Psoas muscle (tissue), 8 donors: ENCODE measurements around the gene RNF13. TPM values are rescaled to one million over a fixed set of nuclear protein-coding genes. Genes with fewer than 3 reads are reported as not detected.

Experiments used
- ATAC-seq, 4 donors: fragments of 200-7000 bp; cut with Tn5 transposase; one replicate each; pipeline ENCODE4 v1.9.1; 2020; ENCODE audit warnings: moderate library complexity in 3 of 4, mild to moderate bottlenecking in 2 of 4
- DNase-seq, 2 donors: peaks; one replicate each; pipeline ENCODE4 v3.0.0-alpha.2; 2020
- H3K27ac ChIP-seq: fragments of 200-600 bp; one replicate; pipeline ENCODE4 v1.8.0; 2022
- H3K27me3 ChIP-seq, 3 donors: fragments of 200-600 bp in 1 of 3; one replicate each; pipeline versions ENCODE4 v1.6.1 to v1.8.0; 2013 to 2022; ENCODE audit warnings: low read length in 2 of 3, mild to moderate bottlenecking in 2 of 3, moderate library complexity in 1 of 3; ENCODE audit not compliant: insufficient read depth in 3 of 3
- H3K36me3 ChIP-seq, 2 donors: fragments of 200-600 bp in 1 of 2; one replicate each; pipeline versions ENCODE4 v1.6.1 to v1.8.0; 2013 to 2022; ENCODE audit warnings: low read depth in 1 of 2, mild to moderate bottlenecking in 1 of 2, moderate library complexity in 1 of 2; ENCODE audit not compliant: insufficient read depth in 1 of 2
- H3K4me1 ChIP-seq: fragments of 200-600 bp; one replicate; pipeline ENCODE4 v1.8.0; 2022
- H3K4me3 ChIP-seq: fragments of 200-600 bp; one replicate; pipeline ENCODE4 v1.8.0; 2022; ENCODE audit warnings: mild to moderate bottlenecking
- H3K9me3 ChIP-seq: fragments of 200-600 bp; one replicate; pipeline ENCODE4 v1.8.0; 2022
- CTCF ChIP-seq: fragments of 200-600 bp; IDR thresholded peaks from one replicate; pipeline ENCODE4 v1.8.0; 2022; ENCODE audit warnings: antibody characterized with exemption
- whole genome bisulfite sequencing, 3 donors: extraction: QIAGEN DNeasy Blood & Tissue Kit; methylation state at CpG; one replicate each; pipeline versions ENCODE4 v1.1.6 to v1.1.7; 2013; 5-methylcytosine and 5-hydroxymethylcytosine counted together
- intact Hi-C, 2 donors: fragments of 100-400 bp; cut with DNase I; formaldehyde crosslinking; loops; one replicate each; pipeline versions ENCODE4 v1.11.0 to v1.14.2; 2022
- polyA plus RNA-seq, 3 donors: library from polyadenylated mRNA; stranded (reverse); fragments of 200-250 nt; gene quantifications; one replicate each; pipeline ENCODE4 v1.2.3, GENCODE V29; 2013
- total RNA-seq, 4 donors: library from RNA; stranded (reverse); fragmentation: NEBNext Ultra II Directional in 2 of 4; extraction: Animal tissue kit (Norgen Biotek cat#: 25700) in 2 of 4; gene quantifications; one replicate each; pipeline versions ENCODE4 v1.2.1 to v1.2.4, GENCODE V29; 2021 to 2023
- donor health status: healthy with polysubstance abuse.
- donor health status: DM: no; HTN: no; CAD: no; lungs with moderate emphysema.
- donor health status: Bipolar disorder and iron deficiency.
- donor health status: healthy.
- donor health status: DM: yes; HTN: yes; CAD: no.
- donor health status: DM: no; HTN: no; CAD: no.
- donor health status: DM: no; HTN: no; CAD: no.
- donor health status: DM: yes; HTN: yes; CAD: no.

The RNF13 gene
- total and polyA plus RNA-seq, 7 donors: 21.7 to 51.0 (median 41.6) TPM

GRCh38 chr3:149767720-149768119 lies 45.3 kb upstream of the RNF13 start:
- no peak overlapping the region for H3K4me3 ChIP-seq
- no peaks in the 10 kb centered on the region for H3K9me3 ChIP-seq
- no peak overlapping the region for H3K27ac ChIP-seq
- 79 to 89% (median 79%) methylated on average over 6 of the region's 6 CpGs for WGBS, 3 donors
- H3K4me1 ChIP-seq: no peaks in the 10 kb centered on the region
- no peaks in the 10 kb centered on the region for H3K36me3 ChIP-seq
- no peak for ATAC-seq
- peaks cover 0 to 6% (median 3%) of the 10 kb centered on the region in 3 donors for H3K27me3 ChIP-seq
- TF ChIP-seq CTCF: no peak
- intact Hi-C loops: loop anchor here in 1 of 2 donors (5.0 kb wide), 1 partner anchor 40 kb away; no protein-coding TSS in a partner anchor
- no peak for DNase-seq

GRCh38 chr3:149768704-149769103 lies 44.3 kb upstream of the RNF13 start:
- TF ChIP-seq CTCF: no peak
- Histone ChIP-seq H3K27ac (no peak overlapping the region), H3K4me1 (no peaks in the 10 kb centered on the region), H3K4me3 (no peak overlapping the region), H3K27me3 (peaks cover 0 to 3% (median 0%) of the 10 kb centered on the region in 3 donors), H3K9me3 (no peaks in the 10 kb centered on the region), H3K36me3 (no peaks in the 10 kb centered on the region)
- 88 to 95% (median 93%) methylated on average over 6 of the region's 6 CpGs for WGBS, 3 donors
- DNase-seq (no peak), ATAC-seq (no peak)
- intact Hi-C loops: loop anchor here in 1 of 2 donors (5.0 kb wide), 1 partner anchor 39 kb away; no protein-coding TSS in a partner anchor

- DNase-seq: no peak
- no peak for TF ChIP-seq CTCF
- Histone ChIP-seq H3K4me3 (no peak overlapping the region), H3K4me1 (no peaks in the 10 kb centered on the region), H3K27ac (no peak overlapping the region), H3K36me3 (no peaks in the 10 kb centered on the region), H3K27me3 (peaks cover 0 to 3% (median 0%) of the 10 kb centered on the region in 3 donors), H3K9me3 (no peaks in the 10 kb centered on the region)
- no peak for ATAC-seq
- 85 to 89% (median 86%) methylated on average over 2 of the region's 2 CpGs for WGBS, 3 donors
- intact Hi-C loops: loop anchor here in 1 of 2 donors (5.0 kb wide), 2 partner anchors 243 to 273 kb away; no protein-coding TSS in a partner anchor
Measured at GRCh38 chr3:149770246-149770645, 42.8 kb upstream of the RNF13 start.

- Histone ChIP-seq H3K9me3 (no peaks in the 10 kb centered on the region), H3K36me3 (no peaks in the 10 kb centered on the region), H3K27me3 (peaks cover 0 to 3% (median 0%) of the 10 kb centered on the region in 3 donors), H3K4me1 (no peaks in the 10 kb centered on the region), H3K27ac (no peak overlapping the region), H3K4me3 (no peak overlapping the region)
- DNase-seq (no peak), ATAC-seq (peak in 3 of 4 donors; percentile 52 to 73 (median 57))
- 47 to 51% (median 50%) methylated on average over 8 of the region's 8 CpGs for WGBS, 3 donors
- intact Hi-C loops: loop anchor here in 1 of 2 donors (5.0 kb wide), 2 partner anchors 244 to 274 kb away; no protein-coding TSS in a partner anchor
- TF ChIP-seq CTCF: peak; percentile 69
Measured at GRCh38 chr3:149771652-149772271, 41.3 kb upstream of the RNF13 start.
